B cell (primary cell): Measurements from ENCODE around the gene BRD1.

Experiments
- CTCF ChIP-seq: fragments of 200-600 bp; IDR thresholded peaks from one replicate; pipeline ENCODE4 v1.8.0; 2022; ENCODE audit warnings: antibody characterized with exemption, mild to moderate bottlenecking
- EZH2 ChIP-seq: IDR thresholded peaks from 2 replicates; pipeline ENCODE4 v1.6.1; 2012; ENCODE audit warnings: borderline replicate concordance, low read depth, mild to moderate bottlenecking, moderate library complexity, low read length; ENCODE audit not compliant: insufficient read depth, poor library complexity, severe bottlenecking

DNA sequence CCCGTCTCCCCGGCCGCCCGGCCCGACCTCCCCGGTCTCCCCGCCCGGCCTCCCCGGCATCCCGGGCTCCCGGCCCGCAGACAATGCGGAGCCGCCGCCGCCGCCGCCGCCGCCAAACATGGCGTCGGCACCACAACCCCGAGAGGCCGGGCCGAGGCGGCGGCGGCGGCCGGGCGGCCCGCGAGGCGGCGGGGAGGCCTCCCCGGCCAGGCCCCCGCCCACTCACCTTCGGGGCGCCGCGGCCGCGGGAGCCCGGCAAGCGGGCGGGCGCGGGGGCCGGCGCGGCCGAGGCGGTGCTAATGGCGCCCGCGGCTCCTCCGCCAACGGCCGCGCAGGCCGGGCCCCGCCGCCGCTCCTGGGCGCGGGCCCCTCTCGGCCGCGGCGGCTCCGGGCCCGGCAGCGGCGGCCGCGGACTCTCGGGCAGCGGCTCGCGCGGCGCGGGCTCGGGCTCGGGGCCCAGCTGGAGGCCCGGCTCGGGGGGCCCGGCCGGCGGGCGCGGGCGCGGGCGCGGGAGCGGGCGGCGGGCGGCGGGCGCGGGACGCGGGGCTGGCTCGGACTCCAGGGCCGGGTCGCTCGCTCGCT is 311 bp downstream of the BRD1 start:
- TF ChIP-seq CTCF (no peak), EZH2 (no peak)
